GM12874 (cell line): Measurements from ENCODE around the gene SLC2A13.

Experiments
- TF ChIP-seq, protein P1 (sequence below): IDR thresholded peaks from 2 replicates; pipeline ENCODE4 v1.5.1; 2011; ENCODE audit warnings: low read depth, mild to moderate bottlenecking, control low read depth, low read length, moderate library complexity; ENCODE audit not compliant: insufficient read depth

The SLC2A13 gene

DNA sequence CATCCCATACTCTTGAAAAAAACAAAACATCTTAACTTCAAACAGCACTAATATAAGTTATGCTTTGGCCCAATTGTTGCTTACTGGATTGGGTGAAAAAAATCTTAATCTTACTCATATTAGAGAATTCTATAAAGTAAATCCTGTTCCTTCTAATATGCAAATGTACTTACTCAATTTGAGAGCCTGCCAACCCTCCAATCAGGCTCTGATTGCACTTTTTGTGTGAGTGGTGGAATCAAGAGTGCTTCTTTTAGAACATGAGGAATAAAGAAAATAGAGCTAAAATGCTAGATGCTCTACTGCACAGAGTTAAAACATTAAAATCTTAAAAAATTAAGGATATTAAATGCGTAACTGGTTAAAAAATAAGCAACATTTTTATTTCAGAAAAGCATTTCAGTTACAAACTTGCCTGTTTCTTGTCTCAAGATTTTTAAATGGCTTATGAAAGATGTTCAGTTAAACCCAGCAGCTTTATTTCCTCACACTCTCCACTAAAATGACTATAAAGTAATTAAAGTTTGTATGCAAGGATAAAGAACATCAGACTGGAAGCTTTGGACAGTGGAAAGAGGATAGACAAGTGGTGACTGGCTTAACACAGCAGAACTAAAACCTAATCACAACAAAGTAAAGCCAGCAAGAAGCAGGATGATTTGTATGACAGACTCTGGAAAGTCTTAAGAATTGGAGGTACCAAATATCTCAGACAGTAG is 177.5 kb downstream of the SLC2A13 start:
- TF ChIP-seq, protein P1, sequence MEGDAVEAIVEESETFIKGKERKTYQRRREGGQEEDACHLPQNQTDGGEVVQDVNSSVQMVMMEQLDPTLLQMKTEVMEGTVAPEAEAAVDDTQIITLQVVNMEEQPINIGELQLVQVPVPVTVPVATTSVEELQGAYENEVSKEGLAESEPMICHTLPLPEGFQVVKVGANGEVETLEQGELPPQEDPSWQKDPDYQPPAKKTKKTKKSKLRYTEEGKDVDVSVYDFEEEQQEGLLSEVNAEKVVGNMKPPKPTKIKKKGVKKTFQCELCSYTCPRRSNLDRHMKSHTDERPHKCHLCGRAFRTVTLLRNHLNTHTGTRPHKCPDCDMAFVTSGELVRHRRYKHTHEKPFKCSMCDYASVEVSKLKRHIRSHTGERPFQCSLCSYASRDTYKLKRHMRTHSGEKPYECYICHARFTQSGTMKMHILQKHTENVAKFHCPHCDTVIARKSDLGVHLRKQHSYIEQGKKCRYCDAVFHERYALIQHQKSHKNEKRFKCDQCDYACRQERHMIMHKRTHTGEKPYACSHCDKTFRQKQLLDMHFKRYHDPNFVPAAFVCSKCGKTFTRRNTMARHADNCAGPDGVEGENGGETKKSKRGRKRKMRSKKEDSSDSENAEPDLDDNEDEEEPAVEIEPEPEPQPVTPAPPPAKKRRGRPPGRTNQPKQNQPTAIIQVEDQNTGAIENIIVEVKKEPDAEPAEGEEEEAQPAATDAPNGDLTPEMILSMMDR, result no peak

DNA sequence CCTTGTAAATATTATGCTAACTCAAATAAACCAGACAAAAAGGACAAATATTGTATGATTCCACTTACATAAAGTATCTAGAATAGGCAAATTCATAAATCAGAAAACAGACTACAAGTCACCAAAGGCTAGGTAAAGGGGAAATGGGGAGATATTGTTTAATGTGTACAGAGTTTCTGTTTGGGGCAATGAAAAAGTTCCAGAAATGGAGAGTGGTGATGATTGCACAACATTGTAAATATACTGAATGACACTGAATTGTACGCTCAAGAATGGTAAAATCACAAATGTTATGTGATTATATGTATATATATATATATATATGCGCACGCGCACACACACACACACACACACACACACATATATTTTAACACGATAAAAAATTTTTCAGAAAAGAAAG is 182.5 kb downstream of the SLC2A13 start:
- TF ChIP-seq, protein P1, result no peak

DNA sequence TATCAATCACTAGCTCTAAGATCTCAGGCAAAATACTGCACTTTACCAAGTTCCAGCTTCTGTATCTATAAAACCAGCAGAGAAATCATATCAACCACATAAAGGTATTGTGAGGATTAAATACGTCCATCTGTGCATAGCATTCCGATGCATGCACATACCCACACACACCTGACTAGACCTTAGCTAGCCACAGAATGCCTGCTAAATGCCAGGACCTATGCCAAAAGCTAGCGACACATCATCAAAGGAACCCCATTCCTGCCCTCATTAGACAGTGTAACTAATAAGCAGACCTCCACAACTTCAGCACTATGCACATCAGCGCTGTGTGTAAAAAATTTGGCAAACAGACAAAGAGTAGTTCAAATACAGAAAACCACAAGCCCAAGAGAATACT is 185.2 kb downstream of the SLC2A13 start:
- TF ChIP-seq, protein P1, result no peak

DNA sequence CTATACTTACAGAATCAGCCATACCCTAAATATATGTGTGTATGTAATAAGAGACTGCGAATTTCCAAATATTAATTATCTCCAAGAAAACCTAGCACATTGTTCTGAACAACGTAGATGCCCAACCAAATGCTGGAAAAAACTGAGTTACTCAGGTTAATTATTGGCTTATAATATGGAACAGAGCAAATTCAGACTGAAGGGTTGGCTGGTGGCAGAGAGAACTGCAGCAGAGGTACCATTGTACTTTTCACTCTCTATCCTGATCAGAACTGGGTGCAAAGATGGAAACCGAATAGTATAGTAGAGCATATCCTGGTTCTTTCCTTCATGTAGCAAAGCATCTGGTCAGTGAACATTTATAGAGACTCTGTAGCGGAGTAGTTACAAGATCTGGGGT is 185.7 kb downstream of the SLC2A13 start:
- TF ChIP-seq, protein P1, result no peak

DNA sequence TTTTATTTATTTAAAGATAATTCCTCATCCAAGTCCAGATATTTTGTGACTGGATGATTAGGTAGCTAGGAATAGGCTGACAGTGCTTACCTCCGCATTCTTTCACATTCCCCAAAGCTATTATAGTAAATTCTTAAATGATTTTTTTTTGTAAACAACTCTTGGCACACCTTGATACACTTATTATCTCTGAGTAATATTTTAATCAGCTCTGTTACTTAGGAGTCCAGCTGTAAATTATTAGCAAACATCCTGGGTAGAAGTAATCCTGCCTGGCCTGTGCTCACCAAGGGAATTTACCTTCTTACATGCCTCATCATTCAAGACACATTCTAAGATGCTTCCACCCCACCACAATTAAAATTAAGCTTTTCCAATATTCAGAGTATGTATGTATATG is 186.1 kb downstream of the SLC2A13 start:
- TF ChIP-seq, protein P1, result no peak

DNA sequence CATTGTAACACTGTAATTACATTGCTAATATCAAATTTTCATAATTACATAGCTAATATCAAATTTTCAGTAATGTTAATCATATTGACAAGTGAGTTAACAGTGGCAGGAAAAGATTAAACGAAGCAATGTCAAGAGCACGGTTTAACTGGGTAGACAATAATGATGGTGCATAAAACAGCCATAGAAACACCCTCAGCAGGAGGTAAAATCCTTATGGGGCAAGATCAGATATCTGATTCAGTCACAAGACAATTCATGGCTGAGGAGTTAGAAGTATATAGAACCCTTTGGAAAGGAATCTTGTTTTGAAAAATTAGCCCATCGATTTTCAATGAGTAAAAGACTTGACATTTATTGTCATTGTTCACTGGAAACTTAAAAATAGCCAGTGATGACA is 190.6 kb downstream of the SLC2A13 start:
- TF ChIP-seq, protein P1, result no peak

DNA sequence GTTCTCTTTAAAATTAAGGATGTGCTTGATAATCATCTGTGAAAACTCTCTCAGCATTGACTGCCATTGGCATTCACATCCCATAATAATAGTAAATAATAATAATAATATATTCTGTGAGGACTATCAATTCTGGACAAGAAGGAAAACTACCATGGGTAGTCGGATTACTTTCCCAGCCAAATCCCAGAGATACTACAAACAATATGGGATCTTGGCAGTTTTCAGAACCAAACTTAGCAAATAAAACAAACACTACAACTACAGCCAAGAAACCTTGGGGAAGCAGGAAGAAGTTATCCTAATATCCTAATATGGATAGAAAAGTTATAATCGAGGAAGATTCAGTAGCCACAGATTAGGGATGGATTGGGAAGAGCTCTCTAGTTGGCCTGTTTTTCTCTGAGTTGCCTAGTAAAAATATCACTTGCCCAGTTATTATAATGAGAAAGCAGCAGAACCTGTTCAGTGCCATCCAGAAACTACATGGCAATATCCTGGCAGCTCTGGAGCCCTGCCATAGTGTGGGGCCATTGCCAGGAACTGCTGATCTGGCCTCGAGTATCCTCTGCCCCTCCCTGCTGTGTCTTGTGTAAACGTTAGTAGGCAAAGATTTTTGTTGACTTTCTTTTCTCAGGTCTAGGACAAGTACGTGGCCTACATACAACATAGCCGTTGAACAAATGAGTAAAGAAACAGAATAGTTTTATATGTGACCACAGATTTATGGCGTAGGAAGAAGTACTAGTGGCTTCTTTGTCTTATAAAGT is 193.5 kb downstream of the SLC2A13 start:
- TF ChIP-seq, protein P1, result no peak
